A673 (cell line): Measurements from ENCODE around the gene CAPZA2. TPM values are rescaled to one million over a fixed set of nuclear protein-coding genes. Genes with fewer than 3 reads are reported as not detected.

Source experiments
- BruUV-seq: library from RNA; stranded (reverse); fragments of 400-500 nt; replicated peaks from 2 replicates; lab custom pipeline; 2021; lab: Mats Ljungman, UMichigan
- CTCF ChIA-PET: fragments of 300-600 bp; sonication (Branson Sonifier 250); formaldehyde crosslinking; loops from one replicate; lab custom pipeline; 2022; ENCODE audit warnings: antibody characterized with exemption; lab: Charles Lee
- POLR2A ChIA-PET: fragments of 300-600 bp; sonication (Branson Sonifier 250); formaldehyde crosslinking; loops from one replicate; lab custom pipeline; 2022; ENCODE audit warnings: antibody characterized with exemption; ENCODE audit not compliant: low non-redundant PET; lab: Charles Lee
- DNase-seq: peaks from one replicate; pipeline ENCODE4 v3.0.0-alpha.2; 2015; ENCODE audit warnings: low spot score
- H3K27ac ChIP-seq: fragments of 200-600 bp; sonication (generic); 2 replicates; pipeline ENCODE4 v1.5.1; 2016; ENCODE audit warnings: mixed run types, low read depth, mild to moderate bottlenecking, mixed read lengths, antibody characterized with exemption, low read length; ENCODE audit not compliant: poor library complexity, severe bottlenecking
- H3K27me3 ChIP-seq: fragments of 200-600 bp; sonication (generic); replicated peaks from 2 replicates; pipeline ENCODE4 v1.6.1; 2017; ENCODE audit warnings: mixed run types, low read depth, mild to moderate bottlenecking, mixed read lengths, antibody characterized with exemption, low read length; ENCODE audit not compliant: insufficient read depth, poor library complexity
- H3K36me3 ChIP-seq: fragments of 200-600 bp; sonication (generic); 2 replicates; pipeline ENCODE4 v1.6.1; 2016; ENCODE audit warnings: mixed run types, mild to moderate bottlenecking, mixed read lengths, antibody characterized with exemption, low read length; ENCODE audit not compliant: insufficient read depth, poor library complexity, severe bottlenecking
- H3K4me1 ChIP-seq: fragments of 200-600 bp; sonication (generic); 2 replicates; pipeline ENCODE4 v1.6.1; 2017; ENCODE audit warnings: mixed run types, mild to moderate bottlenecking, mixed read lengths, antibody characterized with exemption, low read length; ENCODE audit not compliant: insufficient read depth, poor library complexity, severe bottlenecking
- H3K4me3 ChIP-seq: fragments of 200-600 bp; sonication (generic); 2 replicates; pipeline ENCODE4 v1.5.1; 2016; ENCODE audit warnings: low read depth, mixed run types, mild to moderate bottlenecking, mixed read lengths, low read length; ENCODE audit not compliant: poor library complexity, severe bottlenecking
- H3K9me3 ChIP-seq: fragments of 200-600 bp; sonication (generic); 2 replicates; pipeline ENCODE4 v1.6.1; 2016; ENCODE audit warnings: mixed run types, low read depth, mild to moderate bottlenecking, mixed read lengths, antibody characterized with exemption, low read length; ENCODE audit not compliant: poor library complexity, severe bottlenecking
- EZH2 ChIP-seq: fragments of 200-600 bp; sonication (generic); IDR thresholded peaks from 2 replicates; pipeline ENCODE4 v1.6.1; 2017; ENCODE audit warnings: borderline replicate concordance, low read depth, mild to moderate bottlenecking, mixed read lengths, antibody characterized with exemption, low read length; ENCODE audit not compliant: poor library complexity, severe bottlenecking
- intact Hi-C: fragments of 100-400 bp; cut with micrococcal nuclease; formaldehyde crosslinking; loops from one replicate; pipeline ENCODE4 v1.10.0; 2022; ENCODE audit not compliant: unreplicated experiment
- total RNA-seq: library from RNA; stranded (reverse); gene quantifications from 2 replicates; pipeline ENCODE4 v1.2.3, GENCODE V29; 2021
- TF ChIP-seq, protein P1 (sequence below): fragments of 300-800, 200-600 bp; sonication (generic); conservative IDR thresholded peaks from 2 replicates; pipeline ENCODE4 v1.5.1; 2017; ENCODE audit warnings: low read depth, mild to moderate bottlenecking, antibody characterized with exemption, low read length, moderate library complexity, mixed read lengths

CAPZA2 gene
- total RNA-seq, 1 experiment from 2014 or later, result 118 TPM

DNA sequence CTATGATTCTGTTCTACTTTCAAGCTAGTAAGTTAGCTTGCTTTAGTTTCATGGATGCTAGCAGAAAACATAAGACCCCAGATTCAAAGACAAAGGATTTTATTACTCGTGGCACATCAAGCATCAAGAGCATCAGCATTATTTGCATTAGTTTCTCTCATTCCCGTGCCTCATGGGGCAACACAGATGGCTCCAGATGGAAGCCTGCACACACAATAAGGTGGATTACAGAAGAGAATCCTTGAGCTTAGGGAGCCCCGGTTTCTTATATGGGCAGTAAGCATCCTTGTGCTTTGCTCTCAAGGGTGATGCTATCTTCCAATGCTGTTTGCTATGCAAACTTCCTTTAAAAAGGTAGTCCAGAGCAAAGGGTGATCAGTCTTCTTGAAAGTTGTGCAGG is 10.7 kb upstream of the CAPZA2 start:
- BruUV-seq, result no TSS peak
- no peak overlapping the region for H3K27ac ChIP-seq
- no peak for DNase-seq
- TF ChIP-seq, protein P1, sequence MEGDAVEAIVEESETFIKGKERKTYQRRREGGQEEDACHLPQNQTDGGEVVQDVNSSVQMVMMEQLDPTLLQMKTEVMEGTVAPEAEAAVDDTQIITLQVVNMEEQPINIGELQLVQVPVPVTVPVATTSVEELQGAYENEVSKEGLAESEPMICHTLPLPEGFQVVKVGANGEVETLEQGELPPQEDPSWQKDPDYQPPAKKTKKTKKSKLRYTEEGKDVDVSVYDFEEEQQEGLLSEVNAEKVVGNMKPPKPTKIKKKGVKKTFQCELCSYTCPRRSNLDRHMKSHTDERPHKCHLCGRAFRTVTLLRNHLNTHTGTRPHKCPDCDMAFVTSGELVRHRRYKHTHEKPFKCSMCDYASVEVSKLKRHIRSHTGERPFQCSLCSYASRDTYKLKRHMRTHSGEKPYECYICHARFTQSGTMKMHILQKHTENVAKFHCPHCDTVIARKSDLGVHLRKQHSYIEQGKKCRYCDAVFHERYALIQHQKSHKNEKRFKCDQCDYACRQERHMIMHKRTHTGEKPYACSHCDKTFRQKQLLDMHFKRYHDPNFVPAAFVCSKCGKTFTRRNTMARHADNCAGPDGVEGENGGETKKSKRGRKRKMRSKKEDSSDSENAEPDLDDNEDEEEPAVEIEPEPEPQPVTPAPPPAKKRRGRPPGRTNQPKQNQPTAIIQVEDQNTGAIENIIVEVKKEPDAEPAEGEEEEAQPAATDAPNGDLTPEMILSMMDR, result no peak
- TF ChIP-seq EZH2, result no peak
- CTCF ChIA-PET, result no interaction called here
- intact Hi-C loops, result no loop called here
- H3K4me1 ChIP-seq, result no peaks in the 10 kb centered on the region
- POLR2A ChIA-PET, result no interaction called here
- no peaks in the 10 kb centered on the region for H3K27me3 ChIP-seq
- no peaks in the 10 kb centered on the region for H3K9me3 ChIP-seq
- H3K36me3 ChIP-seq, result no peaks in the 10 kb centered on the region
- H3K4me3 ChIP-seq, result no peak overlapping the region

DNA sequence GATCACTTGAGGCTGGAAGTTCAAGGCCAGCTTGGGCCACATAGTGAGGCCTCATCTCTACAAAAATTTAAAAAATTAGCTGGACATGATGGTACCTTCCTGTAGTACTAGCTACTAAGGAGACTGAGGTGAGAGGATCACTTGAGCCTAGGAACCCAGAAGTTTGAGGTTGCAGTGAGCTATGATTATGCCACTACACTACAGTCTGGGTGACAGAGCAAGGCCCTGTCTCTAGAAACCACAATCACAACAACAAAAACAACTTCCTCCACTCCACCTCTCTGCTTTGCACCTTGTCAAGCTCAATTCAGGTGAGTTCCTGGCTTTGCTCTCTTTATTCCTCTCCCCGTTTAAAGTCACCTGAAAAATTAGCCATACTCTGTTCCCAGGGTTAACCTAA is 8.3 kb upstream of the CAPZA2 start:
- Histone ChIP-seq H3K9me3 (no peaks in the 10 kb centered on the region), H3K4me1 (no peaks in the 10 kb centered on the region), H3K27me3 (no peaks in the 10 kb centered on the region), H3K27ac (no peak overlapping the region), H3K36me3 (no peaks in the 10 kb centered on the region), H3K4me3 (no peak overlapping the region)
- no peak for DNase-seq
- no TSS peak for BruUV-seq
- intact Hi-C loops, result no loop called here
- POLR2A ChIA-PET, result no interaction called here
- CTCF ChIA-PET, result no interaction called here
- TF ChIP-seq, protein P1, result no peak
- no peak for TF ChIP-seq EZH2

DNA sequence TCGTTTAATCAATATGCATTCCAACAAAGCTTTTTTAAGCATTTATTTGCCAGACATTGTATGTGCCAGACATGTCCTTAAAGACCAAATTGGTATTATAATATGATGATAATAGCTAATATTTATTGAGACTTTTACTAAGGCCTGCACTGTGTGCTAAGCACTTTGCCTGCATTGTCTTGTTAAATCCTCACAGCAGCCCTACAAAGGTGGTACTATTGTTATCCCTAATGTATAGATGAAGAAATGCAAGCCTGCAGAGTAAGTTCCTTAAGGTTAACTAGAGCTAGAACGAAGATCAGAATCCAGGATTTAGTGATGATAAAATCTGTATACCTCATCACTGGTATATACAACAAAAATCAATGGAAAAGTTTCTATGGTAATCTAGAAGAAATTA is 5.3 kb upstream of the CAPZA2 start:
- no peaks in the 10 kb centered on the region for H3K36me3 ChIP-seq
- TF ChIP-seq EZH2, result no peak
- TF ChIP-seq, protein P1, result no peak
- peaks cover 3% of the 10 kb centered on the region for H3K4me1 ChIP-seq
- POLR2A ChIA-PET, result no interaction called here
- DNase-seq, result no peak
- H3K4me3 ChIP-seq, result no peak overlapping the region
- intact Hi-C loops, result no loop called here
- no peaks in the 10 kb centered on the region for H3K27me3 ChIP-seq
- H3K9me3 ChIP-seq, result no peaks in the 10 kb centered on the region
- BruUV-seq, result no TSS peak
- CTCF ChIA-PET, result no interaction called here
- no peak overlapping the region for H3K27ac ChIP-seq
